Ectodermal cell (in vitro differentiated cells): ENCODE measurements around the gene SEZ6L.

ENCODE experiments used
- H3K27ac ChIP-seq: 2 replicates; pipeline ENCODE4 v1.7.0; 2013; ENCODE audit warnings: mild to moderate bottlenecking, low read depth, low read length; ENCODE audit not compliant: insufficient read depth, poor library complexity, severe bottlenecking
- H3K27me3 ChIP-seq: 2 replicates; pipeline ENCODE4 v1.7.0; 2013; ENCODE audit warnings: mild to moderate bottlenecking, low read length; ENCODE audit not compliant: insufficient read depth, control insufficient read depth, poor library complexity, severe bottlenecking
- H3K36me3 ChIP-seq: one replicate; pipeline ENCODE4 v1.7.0; 2013; ENCODE audit warnings: low read length; ENCODE audit not compliant: control insufficient read depth, insufficient read depth
- H3K4me1 ChIP-seq: one replicate; pipeline ENCODE4 v1.7.0; 2013; ENCODE audit warnings: low read length; ENCODE audit not compliant: control insufficient read depth, insufficient read depth
- H3K4me3 ChIP-seq: 2 replicates; pipeline ENCODE4 v1.7.0; 2013; ENCODE audit warnings: low read depth, low read length, control low read depth; ENCODE audit not compliant: insufficient read depth
- H3K9me3 ChIP-seq: 2 replicates; pipeline ENCODE4 v1.7.0; 2013; ENCODE audit warnings: mild to moderate bottlenecking, low read length, moderate library complexity; ENCODE audit not compliant: control insufficient read depth
- WGBS, 2 experiments: methylation state at CpG; one replicate each; pipeline ENCODE4 v1.1.7; 2013; ENCODE audit warnings: missing lambda C conversion rate in 2 of 2; 5-methylcytosine and 5-hydroxymethylcytosine counted together

Gene SEZ6L

DNA sequence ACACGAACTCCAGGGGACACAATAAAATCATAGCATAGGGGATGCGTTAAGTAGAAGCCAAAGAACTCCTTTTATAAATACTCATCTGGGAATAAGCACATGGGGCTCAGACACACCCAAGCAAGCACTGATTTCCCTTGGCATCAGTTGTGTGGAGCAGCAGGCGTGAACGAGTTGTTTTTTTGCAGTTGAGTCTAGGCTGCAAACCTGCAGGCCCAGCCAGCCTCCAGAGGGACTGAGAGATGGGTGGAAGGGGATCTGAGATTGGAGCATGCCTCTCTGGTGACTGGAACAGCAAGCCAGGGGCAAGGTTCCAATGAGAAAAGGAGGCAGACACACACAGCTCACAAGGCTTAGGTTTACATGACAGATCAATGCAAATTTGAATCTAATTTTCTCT is 27.4 kb upstream of the SEZ6L start:
- Histone ChIP-seq H3K4me1 (no peaks in the 10 kb centered on the region), H3K9me3 (no peaks in the 10 kb centered on the region), H3K36me3 (no peaks in the 10 kb centered on the region), H3K27me3 (no peaks in the 10 kb centered on the region), H3K4me3 (no peak overlapping the region), H3K27ac (no peak overlapping the region)
- 84 to 89% methylated on average over 4 of the region's 4 CpGs for WGBS, 2 experiments

DNA sequence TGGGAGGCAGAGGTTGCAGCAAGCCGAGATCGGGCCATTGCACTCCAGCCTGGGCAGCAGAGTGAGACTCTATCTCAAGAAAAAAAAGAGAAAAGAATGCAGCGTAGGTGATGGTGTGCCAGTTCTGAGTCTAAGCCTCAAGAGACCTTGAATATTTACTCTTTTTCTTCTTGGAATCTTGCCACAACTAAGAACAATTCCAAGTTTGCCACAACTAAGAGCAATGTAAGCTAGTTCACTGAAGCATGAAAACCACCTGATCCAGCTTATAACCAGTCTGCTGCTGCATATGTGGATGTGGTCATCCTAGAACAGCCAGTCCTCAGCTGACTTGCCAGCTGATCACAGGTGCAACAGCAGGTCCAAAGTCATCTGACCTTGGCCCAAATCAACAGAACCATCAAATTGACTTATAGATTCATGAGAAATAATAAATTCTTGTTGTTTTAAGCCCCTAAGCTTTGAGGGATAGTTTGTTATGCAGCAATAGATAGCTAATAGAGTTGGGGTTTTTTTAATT is 25.4 kb upstream of the SEZ6L start:
- Histone ChIP-seq H3K27me3 (no peaks in the 10 kb centered on the region), H3K36me3 (no peaks in the 10 kb centered on the region), H3K4me3 (no peak overlapping the region), H3K9me3 (no peaks in the 10 kb centered on the region), H3K27ac (no peak overlapping the region), H3K4me1 (no peaks in the 10 kb centered on the region)
- WGBS, 2 experiments = 90 to 93% methylated on average over 3 of the region's 3 CpGs

DNA sequence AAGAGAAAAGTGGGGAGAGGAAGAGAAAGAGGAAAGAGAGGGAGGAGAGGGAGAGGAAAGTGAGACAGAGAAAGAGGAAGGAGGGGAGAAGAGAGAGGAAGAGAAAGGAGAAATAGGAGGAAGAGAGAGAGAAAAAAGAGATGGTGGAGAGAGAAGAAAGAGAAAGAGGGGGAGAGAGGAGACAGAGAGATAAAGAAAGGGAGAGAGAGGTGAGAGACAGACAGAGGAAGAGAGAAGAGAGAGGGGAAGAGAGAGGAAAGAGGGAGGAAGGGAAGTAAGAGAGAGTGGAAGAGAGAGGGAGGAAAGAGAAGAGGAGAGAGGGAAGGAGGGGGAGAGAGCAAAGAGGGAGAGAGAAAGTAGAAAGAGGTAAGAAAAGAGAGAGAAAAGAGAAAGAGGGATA is 9.4 kb upstream of the SEZ6L start:
- Histone ChIP-seq H3K4me1 (no peaks in the 10 kb centered on the region), H3K9me3 (no peaks in the 10 kb centered on the region), H3K4me3 (no peak overlapping the region), H3K27me3 (peaks cover 3% of the 10 kb centered on the region), H3K27ac (no peak overlapping the region), H3K36me3 (no peaks in the 10 kb centered on the region)

DNA sequence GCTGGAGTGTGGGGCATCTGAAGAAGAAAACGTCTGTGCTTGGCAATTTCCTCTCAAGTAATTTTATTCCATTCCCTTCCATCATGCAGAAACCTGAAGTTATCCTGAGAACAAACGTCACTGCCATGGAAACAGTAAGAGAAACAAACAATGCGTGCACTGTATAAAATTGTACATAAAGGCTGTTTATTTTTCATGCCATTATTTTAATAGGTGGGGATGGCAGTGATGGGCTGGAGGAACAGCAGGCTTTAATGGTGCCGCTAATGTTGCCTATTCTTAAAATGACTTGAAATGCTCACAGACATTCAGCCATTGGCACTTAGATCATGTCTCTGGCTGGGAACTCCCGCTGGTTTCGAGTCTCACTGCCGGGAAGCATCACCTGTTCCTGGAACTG is 7.5 kb upstream of the SEZ6L start:
- H3K27me3 ChIP-seq = peaks cover 8% of the 10 kb centered on the region
- H3K27ac ChIP-seq = no peak overlapping the region
- H3K36me3 ChIP-seq = no peaks in the 10 kb centered on the region
- no peaks in the 10 kb centered on the region for H3K4me1 ChIP-seq
- WGBS, 2 experiments = 84 to 87% methylated on average over 7 of the region's 7 CpGs
- no peak overlapping the region for H3K4me3 ChIP-seq
- no peaks in the 10 kb centered on the region for H3K9me3 ChIP-seq

DNA sequence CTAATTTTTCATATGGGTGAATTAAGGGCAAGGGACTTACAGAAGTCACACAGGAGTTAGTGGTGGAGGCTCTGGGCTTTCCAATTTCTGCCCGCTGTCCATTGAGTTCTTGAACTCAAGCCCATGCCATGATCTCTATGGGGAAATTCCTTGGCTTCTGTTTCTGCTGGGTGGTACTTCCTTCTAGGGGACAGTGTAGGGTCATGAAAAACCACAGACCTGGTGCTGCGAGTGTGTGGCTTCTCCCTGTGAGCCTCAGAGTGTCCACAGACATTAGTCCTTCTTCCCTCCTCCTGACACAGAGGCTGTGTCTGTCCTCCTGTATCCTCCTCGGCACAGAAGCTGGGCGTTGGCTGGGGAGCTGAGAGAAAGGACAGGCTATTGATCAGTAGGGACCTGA is 6.3 kb upstream of the SEZ6L start:
- H3K27me3 ChIP-seq = peaks cover 17% of the 10 kb centered on the region
- 68 to 83% methylated on average over 4 of the region's 4 CpGs for WGBS, 2 experiments

DNA sequence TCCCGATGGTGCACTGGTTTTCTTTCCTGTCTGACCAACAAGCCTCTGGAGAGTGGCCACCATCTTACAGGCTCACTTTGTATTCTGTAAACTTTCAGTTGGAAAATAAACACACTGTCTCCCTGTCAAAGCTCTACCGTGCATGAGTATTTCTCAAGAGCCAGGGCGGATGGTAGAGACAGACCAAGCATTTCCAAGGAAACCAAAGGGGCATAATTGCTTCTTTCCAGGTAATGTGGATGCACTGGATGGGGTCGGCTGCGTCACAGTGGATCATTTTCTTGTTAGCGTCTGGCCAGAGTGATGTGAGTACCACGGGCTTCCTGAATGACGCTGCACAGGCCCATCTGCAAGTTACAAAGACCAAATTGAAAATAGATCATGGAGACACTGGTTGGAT is 5.1 kb upstream of the SEZ6L start:
- Histone ChIP-seq H3K4me3 (no peak overlapping the region), H3K9me3 (no peaks in the 10 kb centered on the region), H3K27ac (no peak overlapping the region), H3K36me3 (no peaks in the 10 kb centered on the region), H3K4me1 (no peaks in the 10 kb centered on the region), H3K27me3 (peaks cover 29% of the 10 kb centered on the region)
- WGBS, 2 experiments = 91 to 93% methylated on average over 8 of the region's 8 CpGs

More for the DNA sequence above, 6.3 kb upstream of the SEZ6L start:
- H3K4me3 ChIP-seq = no peak overlapping the region
- no peak overlapping the region for H3K27ac ChIP-seq
- no peaks in the 10 kb centered on the region for H3K36me3 ChIP-seq
- no peaks in the 10 kb centered on the region for H3K4me1 ChIP-seq
- no peaks in the 10 kb centered on the region for H3K9me3 ChIP-seq

DNA sequence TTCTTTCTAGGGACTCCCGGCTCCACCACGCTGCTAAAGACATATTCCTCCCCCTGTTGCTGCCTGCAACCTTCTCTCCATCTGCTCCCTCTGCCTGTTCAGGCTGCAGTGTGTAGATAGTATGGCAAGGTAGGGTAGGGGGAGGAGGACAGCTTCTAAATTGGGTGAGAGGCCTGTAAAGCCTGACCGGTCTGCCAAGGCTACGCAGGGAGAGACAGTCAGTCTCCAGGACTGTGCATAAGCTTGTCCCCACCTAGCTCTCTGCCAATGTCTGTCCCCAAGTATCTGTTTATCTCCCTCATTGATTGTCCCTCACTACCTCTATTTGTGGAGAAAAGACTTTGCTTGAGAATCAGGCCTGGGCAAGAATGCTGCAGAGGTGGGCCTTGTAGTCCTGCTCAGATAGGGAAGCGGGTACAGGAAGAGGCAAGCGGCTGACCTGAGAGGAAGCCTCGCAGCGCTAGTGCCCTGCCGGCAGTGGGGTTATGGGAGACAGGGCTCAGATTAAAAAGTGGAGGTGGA is 871 bp upstream of the SEZ6L start:
- H3K36me3 ChIP-seq = no peaks in the 10 kb centered on the region
- H3K9me3 ChIP-seq = no peaks in the 10 kb centered on the region
- H3K4me3 ChIP-seq = no peak overlapping the region
- peaks cover 7% of the 10 kb centered on the region for H3K4me1 ChIP-seq
- 30 to 38% methylated on average over 9 of the region's 9 CpGs for WGBS, 2 experiments
- peaks cover 65% of the 10 kb centered on the region for H3K27me3 ChIP-seq
- H3K27ac ChIP-seq = no peak overlapping the region

DNA sequence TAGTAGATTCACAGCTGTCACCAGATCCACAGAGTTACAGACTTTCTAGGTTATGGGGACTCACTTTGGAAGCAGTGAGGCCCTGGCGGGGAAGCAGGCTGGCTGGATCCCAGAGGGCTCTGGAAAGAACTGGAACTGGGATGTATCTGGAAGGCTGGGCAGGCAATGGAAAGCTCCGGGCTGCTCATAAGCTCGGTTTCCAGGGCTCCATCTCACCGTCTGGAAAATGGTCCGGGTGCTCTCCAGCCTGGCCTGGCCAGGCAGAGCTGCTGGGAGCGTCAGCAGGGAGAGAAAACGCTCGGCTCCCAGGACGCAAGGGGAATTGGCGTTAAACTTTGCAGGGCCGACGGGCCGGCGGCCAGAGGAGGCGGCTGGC is 335 bp upstream of the SEZ6L start:
- peaks cover 7% of the 10 kb centered on the region for H3K4me1 ChIP-seq
- 3 to 5% methylated on average over 15 of the region's 15 CpGs for WGBS, 2 experiments
- no peak overlapping the region for H3K27ac ChIP-seq
- H3K9me3 ChIP-seq = no peaks in the 10 kb centered on the region
- no peaks in the 10 kb centered on the region for H3K36me3 ChIP-seq
- peak overlapping the region; percentile 44 for H3K4me3 ChIP-seq
- H3K27me3 ChIP-seq = peaks cover 69% of the 10 kb centered on the region

DNA sequence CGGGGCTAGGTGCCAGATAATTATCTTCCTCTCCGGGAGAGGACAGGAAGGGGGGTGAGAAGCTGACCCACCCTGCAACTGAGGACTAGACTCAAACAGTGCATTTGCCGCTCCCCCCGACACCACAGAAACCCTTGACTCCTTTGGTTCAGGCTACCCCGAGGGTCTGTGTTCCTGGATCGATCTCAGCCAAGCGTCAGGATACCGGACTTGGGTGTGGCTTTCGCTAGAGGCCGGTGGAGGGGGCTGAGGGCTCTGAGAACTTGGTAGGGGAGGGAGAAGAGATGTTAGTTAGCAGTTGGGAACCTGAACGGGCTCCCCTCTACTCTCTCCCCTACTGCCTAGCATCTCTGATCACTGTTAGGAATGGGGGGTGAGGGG is 840 bp downstream of the SEZ6L start:
- no peaks in the 10 kb centered on the region for H3K9me3 ChIP-seq
- peaks cover 73% of the 10 kb centered on the region for H3K27me3 ChIP-seq
- no peak overlapping the region for H3K27ac ChIP-seq
- peak overlapping the region; percentile 44 for H3K4me3 ChIP-seq
- 1 to 8% methylated on average over 10 to 11 of the region's 11 CpGs for WGBS, 2 experiments
- peaks cover 7% of the 10 kb centered on the region for H3K4me1 ChIP-seq
- H3K36me3 ChIP-seq = no peaks in the 10 kb centered on the region

DNA sequence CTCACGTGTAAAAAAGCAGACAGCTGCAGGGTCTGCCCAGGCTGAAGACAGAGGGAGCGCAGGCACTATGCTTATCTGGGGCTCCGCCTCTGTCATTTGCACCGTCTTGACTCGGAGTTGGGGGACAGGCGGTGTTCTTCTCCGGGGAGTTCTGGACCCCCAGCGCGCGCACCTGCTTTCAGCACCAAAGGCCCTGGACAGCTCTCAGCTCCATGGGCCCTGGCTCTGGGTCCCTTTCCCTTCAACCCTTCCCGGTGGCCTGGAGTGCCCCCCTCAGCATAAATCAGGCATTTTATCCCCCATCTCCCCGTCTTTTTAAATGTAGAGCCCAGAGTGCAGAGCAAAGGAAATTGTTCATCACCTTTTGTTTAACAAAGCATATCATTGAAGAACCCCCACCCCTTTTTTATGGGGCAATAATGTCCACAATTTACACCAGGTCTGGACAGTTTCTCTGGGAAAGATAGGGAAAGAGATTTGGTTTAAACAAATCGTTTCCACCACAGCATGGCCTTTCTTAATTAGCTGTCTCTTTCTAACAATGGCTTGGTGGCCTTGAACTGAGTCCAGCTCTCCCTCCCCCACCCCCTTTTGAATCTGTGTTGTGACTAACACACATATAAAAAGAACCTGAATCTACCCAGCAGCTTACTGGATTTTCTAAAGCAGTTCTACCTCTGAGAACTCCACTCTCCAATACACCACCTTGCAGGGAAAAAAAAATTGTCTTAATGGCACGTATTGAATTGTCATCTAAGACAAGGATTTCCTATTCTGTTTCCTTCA is 1.7 kb downstream of the SEZ6L start:
- 11% methylated on average over 14 of the region's 14 CpGs for WGBS, 2 experiments
- Histone ChIP-seq H3K4me3 (no peak overlapping the region), H3K27ac (no peak overlapping the region)

More for the DNA sequence above, 1.7 kb downstream of the SEZ6L start:
- Histone ChIP-seq H3K36me3 (no peaks in the 10 kb centered on the region), H3K9me3 (no peaks in the 10 kb centered on the region), H3K4me1 (peaks cover 7% of the 10 kb centered on the region), H3K27me3 (peaks cover 67% of the 10 kb centered on the region)
